ENCODE data around the gene GBP3.
A peak's percentile ranks its signal among the peaks of the same experiment; 100 is the strongest.
"Not testable (repeated sequence)": the region's sequence is repeated elsewhere in the genome, so short reads cannot be mapped to it uniquely, and the experiment has no call there.

GBP3 gene, protein sequence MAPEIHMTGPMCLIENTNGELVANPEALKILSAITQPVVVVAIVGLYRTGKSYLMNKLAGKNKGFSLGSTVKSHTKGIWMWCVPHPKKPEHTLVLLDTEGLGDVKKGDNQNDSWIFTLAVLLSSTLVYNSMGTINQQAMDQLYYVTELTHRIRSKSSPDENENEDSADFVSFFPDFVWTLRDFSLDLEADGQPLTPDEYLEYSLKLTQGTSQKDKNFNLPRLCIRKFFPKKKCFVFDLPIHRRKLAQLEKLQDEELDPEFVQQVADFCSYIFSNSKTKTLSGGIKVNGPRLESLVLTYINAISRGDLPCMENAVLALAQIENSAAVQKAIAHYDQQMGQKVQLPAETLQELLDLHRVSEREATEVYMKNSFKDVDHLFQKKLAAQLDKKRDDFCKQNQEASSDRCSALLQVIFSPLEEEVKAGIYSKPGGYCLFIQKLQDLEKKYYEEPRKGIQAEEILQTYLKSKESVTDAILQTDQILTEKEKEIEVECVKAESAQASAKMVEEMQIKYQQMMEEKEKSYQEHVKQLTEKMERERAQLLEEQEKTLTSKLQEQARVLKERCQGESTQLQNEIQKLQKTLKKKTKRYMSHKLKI

DNA sequence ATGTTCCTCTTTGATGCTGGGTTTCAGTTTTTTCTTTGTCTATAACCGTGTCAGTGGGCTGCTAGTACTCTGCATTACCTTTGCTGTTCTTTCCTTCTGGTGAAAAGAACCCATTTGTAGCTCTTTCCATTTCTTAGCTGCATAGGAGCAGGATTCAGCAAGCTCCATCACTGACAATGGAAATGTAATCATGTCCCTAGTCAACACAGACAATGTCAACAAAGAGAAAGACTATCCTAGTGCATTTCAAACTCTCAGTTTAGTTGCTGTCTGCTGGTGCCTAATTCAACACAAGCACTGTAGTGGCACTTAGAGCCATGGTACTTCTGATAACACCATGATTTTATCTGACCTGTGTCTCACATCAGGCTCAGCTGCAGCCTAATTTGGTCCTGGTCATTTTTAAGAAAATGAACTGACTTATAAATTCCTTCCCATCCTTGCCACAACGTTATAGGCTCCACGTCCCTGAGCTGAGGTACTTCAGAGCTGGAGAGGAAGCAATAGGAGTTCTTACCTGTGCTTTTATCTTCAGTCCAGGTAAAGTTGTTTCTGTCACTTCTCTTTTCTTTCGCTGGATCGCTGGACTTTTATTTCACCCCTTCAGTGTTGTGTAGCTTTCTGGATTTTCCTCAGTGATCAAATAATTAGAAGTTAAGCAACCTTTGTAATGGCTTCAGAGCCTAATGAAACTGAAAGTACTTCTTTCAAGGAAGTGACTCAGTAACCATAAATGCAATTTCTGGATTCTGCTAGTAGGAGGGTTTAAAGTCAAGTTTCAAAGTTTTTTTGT is at the start of gene GBP3:
GBP3 (minus strand) TSS at position 700 of the 793 bp plus-strand sequence. CDS start 2,145 bp downstream, outside the sequence.
- DNase-seq: peak; percentile 59

DNA sequence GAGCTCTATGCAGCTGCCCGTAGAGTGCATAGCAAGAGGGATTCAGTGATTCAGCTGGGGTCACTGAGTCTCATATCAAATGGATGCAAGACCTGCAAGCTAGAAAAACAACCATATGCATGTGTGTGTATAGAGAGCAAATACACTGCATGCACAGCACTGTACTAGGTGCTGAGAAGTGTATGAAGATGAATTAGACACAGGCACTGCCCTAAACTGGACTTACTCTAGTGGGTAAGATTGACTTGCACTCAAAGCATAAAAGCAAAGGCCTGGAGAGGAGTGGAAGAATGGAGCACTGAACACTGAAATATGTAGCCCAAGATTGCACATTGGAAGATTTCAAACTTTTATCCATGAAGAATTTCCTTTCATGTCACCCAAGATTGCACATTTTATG is 47.8 kb upstream of the GBP3 start:
- DNase-seq: no peak

DNA sequence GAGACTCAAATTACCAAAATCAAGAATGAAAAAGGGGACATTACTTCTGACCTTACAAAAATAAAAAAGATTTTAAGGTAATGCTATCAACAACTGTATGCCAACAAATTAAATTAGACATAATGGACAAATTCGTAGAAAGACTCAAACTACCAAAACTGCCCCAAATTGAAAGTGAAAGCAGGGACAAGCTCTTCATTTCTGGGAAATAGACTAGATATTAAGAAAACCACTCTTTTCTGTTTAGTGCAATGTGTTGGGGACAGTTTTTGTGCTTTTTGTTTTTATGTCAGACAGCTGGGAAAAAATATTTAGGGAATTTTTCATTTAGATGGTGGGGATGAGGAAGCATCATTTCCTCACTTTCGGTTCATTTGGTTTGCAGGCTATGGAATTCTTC is 47.3 kb upstream of the GBP3 start:
- peak; percentile 62 for DNase-seq

DNA sequence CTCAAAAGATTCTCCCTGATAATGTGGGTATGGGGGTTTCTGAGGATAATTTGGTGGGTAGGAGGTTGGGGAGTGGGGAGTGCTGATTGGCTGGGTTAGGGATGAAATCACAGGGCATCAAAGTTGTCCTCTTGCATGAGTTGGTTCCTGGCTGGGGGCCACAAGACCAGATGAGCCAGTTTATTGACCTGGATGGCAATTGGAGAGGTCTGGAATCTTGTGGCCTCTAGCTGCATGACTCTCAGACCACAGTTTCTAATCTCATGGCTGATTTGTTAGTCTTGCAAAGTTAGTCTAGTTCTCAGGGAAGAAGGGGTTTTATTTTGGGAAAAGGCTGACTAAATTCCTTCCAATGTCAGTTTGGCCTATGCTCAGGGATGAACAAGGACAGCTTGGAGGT is 45.6 kb upstream of the GBP3 start:
- DNase-seq: no peak

DNA sequence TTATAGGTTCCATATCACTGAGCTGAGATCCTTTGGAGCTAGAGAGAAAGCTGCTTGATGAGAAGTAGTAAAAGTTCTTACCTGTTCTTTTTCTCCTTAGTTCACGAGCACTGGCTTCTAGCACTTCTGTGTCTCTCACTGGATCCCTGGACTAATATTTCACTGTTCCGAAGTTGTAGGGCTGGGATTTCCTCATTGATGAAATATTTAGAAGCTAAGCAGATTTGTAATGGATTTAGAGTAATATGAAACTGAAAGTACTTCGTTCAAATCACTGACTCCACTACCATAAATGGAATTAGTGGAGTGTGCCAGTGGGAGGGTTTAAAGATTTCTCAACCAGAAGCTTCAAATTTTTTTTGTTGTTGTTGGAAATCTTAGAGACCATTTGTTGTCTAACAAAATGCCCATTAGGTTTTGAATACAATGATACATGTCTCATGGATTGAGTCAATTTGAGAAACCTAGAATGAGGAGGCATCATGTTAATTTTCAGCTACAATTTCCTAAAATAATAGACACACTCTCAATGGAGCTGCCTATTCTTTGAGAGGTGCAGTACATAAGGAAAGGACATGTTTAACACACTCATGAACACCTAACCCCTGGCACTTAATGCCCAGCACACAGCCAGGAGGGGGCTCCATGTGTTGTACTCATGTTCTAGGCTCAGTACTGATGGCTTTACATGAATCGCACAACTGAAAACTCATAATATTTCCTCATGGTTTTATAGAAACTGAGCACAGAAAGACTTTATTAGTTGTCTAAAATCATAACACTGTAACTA is 42.6 kb upstream of the GBP3 start, which contains the start of gene GBP1:
GBP1 (minus strand) TSS at position 130 of the 790 bp plus-strand sequence. CDS start 1,974 bp downstream, outside the sequence.
- peak; percentile 71 for DNase-seq

DNA sequence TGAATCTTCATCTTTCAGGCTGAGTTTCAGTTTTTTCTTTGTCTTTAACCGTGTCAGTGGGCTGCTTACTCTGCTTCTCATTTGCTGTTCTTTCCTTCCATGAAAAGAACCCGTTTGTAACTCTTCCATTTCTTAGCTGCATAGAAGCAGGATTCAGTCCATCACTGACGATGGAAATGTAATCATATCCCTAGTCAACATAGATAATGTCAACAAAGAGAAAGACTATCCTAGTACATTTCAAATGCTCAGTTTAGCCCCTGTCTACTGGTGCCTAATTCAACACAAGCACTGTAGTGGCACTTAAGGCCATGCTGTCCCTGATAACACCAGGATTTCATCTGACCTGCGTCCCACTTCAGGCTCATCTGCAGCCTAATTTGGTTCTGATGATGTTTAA is 42.0 kb upstream of the GBP3 start:
- DNase-seq: no peak

DNA sequence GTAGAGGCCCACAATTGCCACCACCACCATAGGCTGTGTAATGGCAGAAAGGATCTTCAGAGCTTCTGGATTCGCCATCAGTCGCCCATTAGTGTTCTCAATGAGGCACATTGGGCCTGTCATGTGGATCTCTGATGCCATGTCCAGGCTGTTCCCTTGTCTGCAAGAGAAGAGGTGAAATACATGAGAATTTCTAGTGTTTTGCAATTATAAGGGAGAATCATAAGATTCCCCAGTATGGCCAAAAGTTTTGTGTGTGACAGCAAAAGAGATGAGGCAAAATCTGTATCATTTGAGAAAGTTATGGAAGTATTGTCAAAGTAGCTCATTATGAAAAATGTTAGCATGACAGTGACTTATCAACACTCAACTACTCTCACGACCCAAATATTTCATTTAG is 40.4 kb upstream of the GBP3 start:
- no peak for DNase-seq

DNA sequence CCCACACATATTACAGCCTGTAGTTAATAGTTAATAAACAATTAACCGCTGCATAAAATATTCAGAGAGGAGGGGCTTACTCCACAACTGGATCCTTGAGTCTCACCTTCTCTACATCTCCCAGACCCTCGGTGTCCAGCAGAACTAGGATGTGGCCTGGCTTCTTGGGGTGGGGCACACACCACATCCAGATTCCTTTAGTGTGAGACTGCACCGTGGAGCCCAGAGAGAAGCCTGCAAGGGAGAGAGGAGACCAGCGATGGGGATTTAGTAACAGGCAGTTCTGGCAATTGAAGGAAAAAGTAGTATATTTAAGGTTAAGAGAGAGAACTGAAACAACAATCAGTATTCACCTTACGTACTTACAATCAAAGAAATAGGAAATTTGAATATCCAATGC is 37.4 kb upstream of the GBP3 start:
- no peak for DNase-seq

DNA sequence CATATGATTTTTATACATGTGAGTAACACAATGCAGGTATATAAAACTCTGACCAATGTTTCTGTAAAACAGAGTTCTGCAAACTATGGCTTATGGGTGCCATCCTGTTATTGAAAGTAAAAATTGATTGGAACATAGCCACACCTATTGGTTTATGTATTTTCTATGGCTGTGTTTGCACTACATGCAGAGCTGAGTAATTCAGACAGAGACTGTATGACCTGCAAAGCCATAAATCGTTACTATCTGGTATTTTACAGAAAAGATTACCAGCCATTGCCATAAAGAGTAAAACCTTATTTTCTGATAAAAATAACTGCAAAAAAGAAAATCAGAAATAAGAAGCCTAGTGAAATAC is 29.3 kb upstream of the GBP3 start:
- no peak for DNase-seq

DNA sequence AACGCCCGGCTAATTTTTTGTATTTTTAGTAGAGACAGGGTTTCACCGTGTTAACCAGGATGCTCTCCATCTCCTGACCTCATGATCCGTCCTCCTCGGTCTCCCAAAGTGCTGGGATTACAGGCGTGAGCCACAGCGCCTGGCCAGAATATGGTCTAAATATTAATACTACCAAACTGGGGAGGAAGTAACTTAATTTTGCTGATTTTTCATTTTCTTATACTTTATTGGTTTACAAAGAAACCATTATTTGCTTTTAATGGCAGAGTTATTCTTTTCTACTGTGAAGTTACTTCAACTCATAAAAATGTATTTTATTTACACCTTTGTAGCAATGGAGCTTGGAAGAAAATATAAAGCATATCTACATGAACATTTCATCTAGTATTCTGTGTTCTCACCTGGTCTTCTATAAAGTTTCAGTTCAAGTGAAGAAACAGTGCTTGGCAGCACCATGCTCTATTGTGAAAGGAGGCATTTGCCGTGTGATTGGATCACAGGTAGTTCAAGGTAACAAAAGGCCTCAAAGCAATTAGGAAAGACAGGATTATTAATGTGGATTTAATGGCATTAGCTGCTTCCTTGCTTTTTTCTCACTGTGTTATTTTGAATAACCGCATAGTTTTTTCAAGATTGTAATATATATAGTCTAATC is 28.8 kb upstream of the GBP3 start:
- DNase-seq: no peak

DNA sequence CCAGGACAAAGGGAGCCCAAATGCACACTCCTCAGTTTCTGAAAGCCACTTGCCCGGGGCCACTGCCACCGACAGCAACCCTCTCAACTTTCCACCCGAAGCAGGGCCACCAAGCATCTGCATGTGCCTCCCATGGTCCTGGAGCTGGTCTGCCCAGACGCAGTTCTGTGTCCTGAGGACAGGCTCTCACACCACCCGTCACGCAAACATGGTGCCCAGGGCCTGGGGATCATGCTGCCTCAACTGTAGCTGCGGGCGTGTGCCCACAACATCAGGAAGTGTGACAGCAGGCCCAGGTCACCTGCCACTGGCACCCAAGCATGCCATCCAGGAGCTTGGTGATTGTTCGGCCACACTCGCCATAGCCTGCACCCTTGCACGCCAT is 28.0 kb upstream of the GBP3 start:
- DNase-seq: no peak

DNA sequence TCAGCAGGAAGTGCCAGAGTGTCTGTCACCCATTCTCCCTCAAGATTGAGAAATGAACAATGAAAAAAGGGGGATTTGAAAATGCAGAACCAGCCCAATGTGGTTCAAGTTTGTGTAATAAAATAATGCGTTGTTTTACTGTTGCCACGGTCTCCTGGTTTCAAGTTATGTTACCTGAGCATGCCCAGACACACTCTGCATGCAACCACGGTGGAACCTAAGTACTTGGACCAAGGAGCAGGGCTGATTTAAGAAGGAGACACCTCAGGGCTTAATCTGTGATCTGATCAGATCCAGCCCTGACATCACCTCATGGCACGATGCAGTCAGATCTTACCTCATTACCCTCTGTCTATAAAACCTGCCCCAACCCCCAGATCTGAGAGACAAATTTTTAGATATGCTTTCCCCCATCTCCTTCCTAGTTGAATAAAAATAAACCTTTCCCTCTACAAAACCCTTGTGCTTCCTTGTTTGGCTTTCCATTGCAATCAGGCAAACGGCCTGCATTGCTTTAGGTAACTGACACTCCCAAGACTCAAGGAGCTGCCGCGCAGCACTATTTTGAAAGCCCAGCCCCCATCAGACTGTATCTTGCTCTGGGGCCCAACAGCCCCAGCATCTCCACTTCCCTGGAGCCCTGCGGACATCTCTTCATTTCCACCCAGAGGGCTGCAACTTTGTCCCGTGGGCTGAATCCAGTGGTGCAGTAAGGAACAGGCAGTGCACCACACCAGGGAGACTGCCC is 27.4 kb upstream of the GBP3 start:
- DNase-seq: not testable (repeated sequence)

DNA sequence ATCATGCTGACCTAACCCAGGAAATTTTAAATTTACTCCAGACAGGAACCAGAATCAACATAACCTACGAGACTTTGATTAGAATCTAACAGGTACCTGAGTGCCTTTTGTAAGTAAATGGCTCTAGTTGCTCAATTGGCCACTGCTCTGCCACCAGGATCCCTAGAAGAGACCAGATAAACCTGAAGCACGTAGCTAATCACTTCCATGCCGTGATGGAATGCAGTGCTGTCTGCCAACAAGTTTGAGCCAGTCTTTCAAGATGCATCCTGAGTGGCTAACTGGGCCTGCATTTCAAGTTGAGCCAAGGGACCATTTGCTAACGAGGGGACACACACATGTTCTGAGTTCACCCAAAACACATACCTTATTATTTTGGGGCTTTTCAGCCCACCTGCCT is 26.5 kb upstream of the GBP3 start:
- DNase-seq: not testable (repeated sequence)

DNA sequence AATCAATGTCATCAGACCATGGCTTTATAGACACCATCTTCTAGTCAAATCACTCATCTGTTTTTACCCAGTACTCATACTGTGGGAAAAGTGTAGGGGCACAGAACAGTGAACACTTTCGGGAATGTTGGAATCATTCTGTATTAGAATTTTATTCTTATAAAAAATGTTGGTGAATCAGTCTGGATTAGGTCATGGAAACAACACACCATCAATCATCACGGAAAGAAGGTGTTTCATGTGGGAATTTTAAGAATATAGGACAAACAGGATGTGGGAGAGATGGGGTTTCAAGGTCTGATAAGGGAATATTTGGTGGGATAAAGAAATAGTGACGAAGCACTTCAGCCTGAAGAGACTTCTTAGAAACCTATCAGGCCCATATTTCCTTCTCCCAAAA is 25.1 kb upstream of the GBP3 start:
- no peak for DNase-seq

DNA sequence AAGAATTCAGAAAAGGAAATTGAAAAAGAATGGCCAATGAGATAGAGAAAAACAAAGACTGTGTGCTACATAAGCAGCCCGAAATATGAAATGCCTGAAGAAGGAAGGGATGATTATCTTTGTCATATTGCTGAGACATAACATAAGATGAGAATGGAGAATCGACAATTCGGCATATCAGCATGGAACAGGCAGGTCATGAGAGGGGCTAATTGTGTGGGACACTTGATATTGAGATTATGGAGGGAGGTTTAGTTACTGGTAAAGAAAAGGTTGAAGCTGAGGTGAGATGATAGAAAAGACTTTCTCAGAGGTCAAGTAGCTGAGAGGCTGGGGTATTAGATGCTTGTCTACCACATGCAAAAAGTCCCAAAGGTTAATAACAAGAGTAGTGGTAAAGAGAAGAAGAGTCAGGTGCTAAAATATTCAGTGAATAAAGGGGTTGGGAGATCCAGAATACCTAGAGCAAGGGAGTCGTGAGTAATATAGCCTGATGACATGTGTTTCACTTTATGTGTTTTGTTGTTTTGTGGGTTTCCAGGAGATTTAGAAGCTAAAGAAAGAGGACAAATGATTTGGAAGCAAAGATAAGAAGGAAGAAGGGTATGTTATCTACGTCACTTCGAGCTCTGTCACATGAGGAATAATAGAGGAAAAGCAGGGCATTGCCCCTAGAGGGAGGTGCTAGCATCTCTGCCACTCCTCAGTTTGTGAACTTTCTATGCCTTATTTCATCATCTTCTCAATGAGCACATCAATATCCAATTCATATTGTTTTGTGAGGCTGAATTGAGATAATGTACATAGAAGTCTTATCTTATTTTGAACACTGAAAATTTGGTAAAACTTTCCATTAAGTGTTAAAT is 23.9 kb upstream of the GBP3 start:
- DNase-seq: peak; percentile 23

DNA sequence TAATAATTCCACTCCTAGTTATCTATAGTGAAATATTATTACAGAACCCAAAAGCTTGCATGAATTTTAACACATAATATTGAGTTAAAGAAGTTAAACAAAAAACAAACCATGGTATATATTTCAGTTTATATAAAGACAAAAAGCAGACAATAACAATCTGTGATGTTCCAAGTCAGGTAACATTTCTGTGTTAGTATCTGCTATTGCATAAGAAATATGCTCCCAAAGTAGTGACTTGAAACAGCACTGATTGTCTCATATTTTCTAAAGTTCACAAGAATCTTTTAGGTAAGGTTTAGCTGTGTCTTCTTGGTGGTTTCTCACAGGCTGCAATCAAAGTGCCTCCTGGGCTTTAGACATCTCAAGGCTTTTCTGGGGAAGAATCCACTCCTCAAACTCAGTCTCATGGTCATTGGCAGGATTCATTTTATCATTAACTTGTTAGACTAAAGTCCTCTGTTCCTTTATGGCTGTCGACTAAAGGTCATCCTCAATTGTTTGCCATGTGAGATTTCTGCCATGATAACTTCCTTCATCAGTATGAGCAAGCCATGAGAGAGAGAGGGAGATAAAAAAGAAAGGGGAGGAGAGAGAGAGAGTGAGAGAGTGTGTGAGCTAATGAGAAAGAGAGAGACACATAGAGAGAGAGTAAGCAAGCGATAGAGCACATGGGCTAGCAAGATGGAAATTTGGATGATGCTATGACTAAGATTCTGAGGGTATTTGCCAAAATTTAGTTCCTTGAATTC is 22.5 kb upstream of the GBP3 start:
- no peak for DNase-seq

DNA sequence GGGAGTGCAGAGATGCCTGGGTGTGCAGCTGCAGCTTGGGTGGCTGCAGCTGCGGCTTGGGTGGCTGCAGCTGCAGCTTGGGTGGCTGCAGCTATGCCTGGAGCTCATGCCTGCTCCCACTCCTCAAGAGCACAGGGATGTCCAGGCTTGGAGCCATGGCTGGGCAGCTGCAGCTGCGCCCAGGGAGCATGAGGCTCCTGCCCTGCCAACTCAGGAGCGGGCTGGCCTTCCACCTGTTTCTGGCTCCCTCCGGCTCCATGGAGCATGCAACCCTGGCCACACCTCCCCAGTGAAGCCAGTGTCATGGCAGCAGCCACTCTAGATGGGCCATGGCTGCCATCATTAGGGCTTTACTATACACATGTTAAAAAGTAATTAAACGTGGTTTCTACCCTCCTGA is 21.3 kb upstream of the GBP3 start:
- DNase-seq: no peak

DNA sequence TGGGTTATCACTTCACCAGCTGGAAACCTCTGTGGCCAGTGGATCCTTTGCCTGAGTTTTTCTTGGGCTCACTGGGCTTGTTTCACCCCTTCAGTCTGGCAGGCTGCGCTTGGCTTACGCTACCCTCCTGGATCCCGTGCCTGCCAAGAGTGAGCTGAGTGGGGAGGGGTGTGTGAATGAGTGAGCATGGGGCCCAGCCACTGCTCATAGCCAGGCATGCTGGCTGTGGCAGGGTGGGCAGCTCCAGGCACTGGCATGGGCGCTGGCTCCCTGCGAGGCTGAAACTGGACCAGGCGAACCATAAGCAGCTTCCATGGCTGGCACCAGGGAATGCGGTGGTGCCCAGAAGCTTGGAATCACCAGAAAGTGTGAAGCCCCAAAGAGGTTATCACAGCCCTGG is 19.8 kb upstream of the GBP3 start:
- no peak for DNase-seq

DNA sequence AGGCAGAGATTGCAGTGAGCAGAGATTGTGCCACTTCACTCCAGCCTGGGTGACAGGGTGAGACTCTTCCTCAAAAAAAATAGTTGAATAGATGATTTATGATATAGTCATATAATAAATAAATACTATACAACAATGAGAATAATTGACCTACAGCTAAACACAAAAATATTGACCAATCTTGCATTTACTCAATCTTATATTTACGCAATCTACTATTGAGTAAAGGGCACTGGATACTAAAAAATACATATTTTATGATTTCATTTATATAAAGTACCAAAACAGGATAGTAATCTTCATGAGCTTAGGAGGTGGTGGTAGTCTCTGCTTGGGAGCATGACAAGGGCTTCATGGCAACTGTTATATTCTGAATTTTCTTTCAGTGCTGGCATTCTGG is 19.1 kb upstream of the GBP3 start:
- DNase-seq: no peak

DNA sequence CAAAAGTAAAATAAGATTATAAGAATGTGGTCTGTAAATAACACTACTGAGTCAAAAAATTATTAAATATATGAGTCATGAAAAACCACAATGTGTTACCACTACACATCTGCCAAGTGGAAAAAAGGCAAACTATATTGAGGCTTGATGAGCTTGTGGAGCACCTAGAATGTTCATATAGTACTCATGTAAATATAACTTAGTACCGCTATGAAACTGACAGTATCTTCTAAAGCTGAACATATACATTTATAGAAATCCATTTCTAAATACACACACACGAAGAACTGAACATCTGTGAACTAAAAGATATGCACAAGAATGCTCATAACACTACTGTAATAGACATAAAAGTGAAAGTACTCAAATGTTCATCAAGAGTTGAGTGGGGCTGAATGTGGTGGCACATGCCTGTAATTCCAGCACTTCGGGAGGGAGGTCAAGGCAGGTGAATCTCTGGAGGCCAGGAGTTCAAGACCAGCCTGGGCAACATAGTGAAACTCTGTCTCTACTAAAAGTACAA is 18.5 kb upstream of the GBP3 start:
- DNase-seq: no peak
